PC-3 (cell line): Measurements from ENCODE around the gene DERL3. TPM values are rescaled to one million over a fixed set of nuclear protein-coding genes. Genes with fewer than 3 reads are reported as not detected.

Experiments used
- ATAC-seq: fragments of 200-7000 bp; cut with Tn5 transposase; 2 replicates; pipeline ENCODE4 v1.9.1; 2020; ENCODE audit warnings: mild to moderate bottlenecking, moderate library complexity
- BruUV-seq: library from RNA; stranded (reverse); fragments of 400-500 nt; replicated peaks from 2 replicates; lab custom pipeline; 2021; lab: Mats Ljungman, UMichigan
- CTCF ChIA-PET: fragments of 300-600 bp; sonication (Branson Sonifier 250); formaldehyde crosslinking; loops from one replicate; lab custom pipeline; 2022; ENCODE audit warnings: antibody characterized with exemption; lab: Charles Lee
- POLR2A ChIA-PET: fragments of 300-600 bp; sonication (Branson Sonifier 250); formaldehyde crosslinking; loops from one replicate; lab custom pipeline; 2022; ENCODE audit warnings: antibody characterized with exemption; ENCODE audit not compliant: unreplicated experiment; lab: Charles Lee
- DNase-seq: peaks from one replicate; pipeline ENCODE4 v3.0.0-alpha.2; 2015
- H2AFZ ChIP-seq: fragments of 300-600 bp; sonication (generic); 2 replicates; pipeline ENCODE4 v1.6.0; 2016; ENCODE audit warnings: antibody characterized with exemption, low read length
- H3F3A ChIP-seq: fragments of 300-600 bp; sonication (generic); one replicate; pipeline ENCODE4 v1.6.0; 2017; ENCODE audit warnings: antibody characterized with exemption, low read length, control low read depth, mild to moderate bottlenecking; ENCODE audit not compliant: unreplicated experiment
- H3K27ac ChIP-seq: fragments of 300-600 bp; sonication (generic); 2 replicates; pipeline ENCODE4 v1.5.1; 2016; ENCODE audit warnings: mild to moderate bottlenecking, low read length
- H3K27me3 ChIP-seq: fragments of 300-600 bp; sonication (generic); 2 replicates; pipeline ENCODE4 v1.6.1; 2016; ENCODE audit warnings: low read length, mixed read lengths
- H3K36me3 ChIP-seq: fragments of 300-600 bp; sonication (generic); 2 replicates; pipeline ENCODE4 v1.6.1; 2016; ENCODE audit warnings: low read depth, mixed run types, low read length, mixed read lengths
- H3K4me1 ChIP-seq: fragments of 300-600 bp; sonication (generic); 2 replicates; pipeline ENCODE4 v1.5.1; 2016; ENCODE audit warnings: low read length; ENCODE audit not compliant: insufficient read depth
- H3K4me2 ChIP-seq: fragments of 300-600 bp; sonication (generic); 2 replicates; pipeline ENCODE4 v1.6.0; 2016; ENCODE audit warnings: low read length
- H3K4me3 ChIP-seq: fragments of 300-600 bp; sonication (generic); 2 replicates; pipeline ENCODE4 v1.5.1; 2016; ENCODE audit warnings: mild to moderate bottlenecking, low read length, mixed read lengths
- H3K79me2 ChIP-seq: fragments of 300-600 bp; sonication (generic); 2 replicates; pipeline ENCODE4 v1.6.1; 2017; ENCODE audit warnings: low read length, mixed read lengths
- H3K9ac ChIP-seq: fragments of 300-600 bp; sonication (generic); 2 replicates; pipeline ENCODE4 v1.6.0; 2016; ENCODE audit warnings: mild to moderate bottlenecking, low read length
- H3K9me2 ChIP-seq: fragments of 300-600 bp; sonication (generic); replicated peaks from 2 replicates; pipeline ENCODE4 v1.6.1; 2016; ENCODE audit warnings: mixed run types, low read length, mixed read lengths
- H3K9me3 ChIP-seq: fragments of 300-600 bp; sonication (generic); 2 replicates; pipeline ENCODE4 v1.6.1; 2016; ENCODE audit warnings: low read length, mixed read lengths
- H4K20me1 ChIP-seq: fragments of 300-600 bp; sonication (generic); 2 replicates; pipeline ENCODE4 v1.6.1; 2016; ENCODE audit warnings: low read length, mixed read lengths
- CTCF ChIP-seq: fragments of 300-600 bp; sonication (generic); conservative IDR thresholded peaks from 2 replicates; pipeline ENCODE4 v1.5.1; 2017; ENCODE audit warnings: antibody characterized with exemption, low read depth, mild to moderate bottlenecking, low read length
- EZH2 ChIP-seq: fragments of 300-600 bp; sonication (generic); IDR thresholded peaks from one replicate; pipeline ENCODE4 v1.6.1; 2017; ENCODE audit warnings: antibody characterized with exemption, mild to moderate bottlenecking, low read length; ENCODE audit not compliant: unreplicated experiment
- EZH2phosphoT487 ChIP-seq: fragments of 300-600 bp; sonication (generic); IDR thresholded peaks from 2 replicates; pipeline ENCODE4 v1.6.1; 2018; ENCODE audit warnings: mild to moderate bottlenecking, antibody characterized with exemption, low read length, borderline replicate concordance
- intact Hi-C: fragments of 100-400 bp; cut with micrococcal nuclease; formaldehyde crosslinking; loops from 2 replicates; pipeline ENCODE4 v1.9.0; 2023
- total RNA-seq: library from RNA; depleted of rRNA; stranded (reverse); fragments of >200 nt; gene quantifications from 2 replicates; pipeline ENCODE4 v1.2.3, GENCODE V29; 2014

Gene DERL3
- total RNA-seq, 1 experiment from 2014 or later: not detected

DNA sequence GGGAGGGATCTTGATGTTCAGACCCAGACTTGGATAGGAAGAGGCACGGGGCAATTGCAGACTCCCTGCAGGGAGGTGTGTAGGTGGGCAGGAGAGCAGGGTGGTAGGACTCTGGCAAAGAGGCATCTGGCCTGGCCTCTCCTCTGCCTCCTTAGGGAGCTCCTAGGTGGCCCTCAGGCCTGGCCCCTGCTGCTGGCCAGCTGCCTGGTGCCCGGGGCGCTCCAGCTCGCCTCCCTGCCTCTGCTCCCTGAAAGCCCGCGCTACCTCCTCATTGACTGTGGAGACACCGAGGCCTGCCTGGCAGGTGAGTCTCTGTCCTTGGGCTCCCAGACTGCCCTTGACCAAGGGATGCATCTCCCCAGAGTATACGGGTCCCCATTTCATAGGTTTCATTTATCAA, 38.8 kb upstream of the DERL3 start:
- Histone ChIP-seq H3K27me3 (no peaks in the 10 kb centered on the region), H3K9ac (no peak overlapping the region), H2AFZ (no peak overlapping the region), H3K27ac (no peak overlapping the region), H3K4me2 (no peak overlapping the region), H3K4me1 (no peaks in the 10 kb centered on the region), H3K4me3 (no peak overlapping the region), H3F3A (no peaks in the 10 kb centered on the region), H3K79me2 (no peaks in the 10 kb centered on the region), H4K20me1 (no peaks in the 10 kb centered on the region), H3K9me2 (no peaks in the 10 kb centered on the region), H3K9me3 (no peaks in the 10 kb centered on the region), H3K36me3 (no peaks in the 10 kb centered on the region)
- intact Hi-C loops: no loop called here
- BruUV-seq: no TSS peak
- ChIA-PET POLR2A (no interaction called here), CTCF (no interaction called here)
- DNase-seq (no peak), ATAC-seq (no peak)
- TF ChIP-seq EZH2phosphoT487 (no peak), CTCF (no peak), EZH2 (no peak)

DNA sequence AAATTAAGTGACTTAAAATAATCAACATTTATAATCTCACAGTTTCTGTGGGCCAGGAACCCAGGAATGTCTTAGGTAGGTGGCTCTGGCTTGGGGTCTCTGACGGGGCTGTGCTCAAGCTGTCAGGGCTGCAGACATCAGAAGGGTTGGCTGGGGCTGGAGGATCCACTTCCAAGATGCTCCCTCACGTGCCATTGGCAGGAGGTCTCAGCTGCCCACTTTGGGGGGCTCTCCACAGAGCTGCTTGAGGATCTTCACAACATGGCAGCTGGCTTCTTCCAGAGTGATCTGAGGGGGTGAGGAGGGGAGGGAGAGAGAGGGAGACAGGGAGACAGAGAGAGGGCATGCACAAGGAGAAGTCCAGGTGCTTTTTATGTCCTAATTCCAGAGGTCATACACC, 37.0 kb upstream of the DERL3 start:
- Histone ChIP-seq H3K4me2 (no peak overlapping the region), H3K9me2 (no peaks in the 10 kb centered on the region), H3K27ac (no peak overlapping the region), H3K27me3 (no peaks in the 10 kb centered on the region), H2AFZ (no peak overlapping the region), H3K9ac (no peak overlapping the region), H3F3A (no peaks in the 10 kb centered on the region), H3K4me3 (no peak overlapping the region), H4K20me1 (no peaks in the 10 kb centered on the region), H3K36me3 (no peaks in the 10 kb centered on the region), H3K4me1 (no peaks in the 10 kb centered on the region), H3K9me3 (no peaks in the 10 kb centered on the region), H3K79me2 (no peaks in the 10 kb centered on the region)
- ChIA-PET CTCF (no interaction called here), POLR2A (no interaction called here)
- no TSS peak for BruUV-seq
- intact Hi-C loops: no loop called here
- no peak for ATAC-seq
- TF ChIP-seq CTCF (no peak), EZH2 (no peak), EZH2phosphoT487 (no peak)
- DNase-seq: no peak

GRCh38 chr22:23874871-23875270, 36.1 kb upstream of the DERL3 start:
- Histone ChIP-seq H3K4me2 (no peak overlapping the region), H3K27ac (no peak overlapping the region), H3K36me3 (no peaks in the 10 kb centered on the region), H3K9me2 (no peaks in the 10 kb centered on the region), H3F3A (no peaks in the 10 kb centered on the region), H3K4me1 (no peaks in the 10 kb centered on the region), H3K27me3 (no peaks in the 10 kb centered on the region), H4K20me1 (no peaks in the 10 kb centered on the region), H3K9ac (no peak overlapping the region), H3K9me3 (no peaks in the 10 kb centered on the region), H3K79me2 (no peaks in the 10 kb centered on the region), H3K4me3 (no peak overlapping the region), H2AFZ (no peak overlapping the region)
- no peak for ATAC-seq
- CTCF ChIA-PET: interaction anchor here (0.7 kb wide), 1 partner anchor 996 kb away, joined by 8 read pairs; no protein-coding TSS in a partner anchor
- intact Hi-C loops: no loop called here
- POLR2A ChIA-PET: no interaction called here
- TF ChIP-seq EZH2 (no peak), EZH2phosphoT487 (no peak), CTCF (no peak)
- no peak for DNase-seq
- BruUV-seq: no TSS peak
